K562 (cell line): ENCODE measurements around the gene RTN4. TPM values are rescaled to one million over a fixed set of nuclear protein-coding genes. Genes with fewer than 3 reads are reported as not detected.

Experiments used
- ATAC-seq: fragments of 200-7000 bp; cut with Tn5 transposase; 3 replicates; pipeline ENCODE4 v1.9.1; 2020; ENCODE audit warnings: moderate library complexity
- BruUV-seq: library from RNA; stranded (reverse); fragments of 400-500 nt; replicated peaks from 2 replicates; lab custom pipeline; 2021; lab: Mats Ljungman, UMichigan
- CTCF ChIA-PET: fragments of 300-600 bp; formaldehyde crosslinking; extraction: SDS; loops from one replicate; lab custom pipeline; 2021; ENCODE audit warnings: low intra/inter-chr PET ratio; lab: Yijun Ruan, JAX
- POLR2A ChIA-PET: fragments of 300-600, 350-650 bp; sonication (Branson Sonifier 250); formaldehyde crosslinking; extraction: SDS; loops from one replicate; lab custom pipeline; 2021; ENCODE audit warnings: antibody characterized with exemption, inconsistent platforms; lab: Yijun Ruan, JAX
- DNase-seq, 4 experiments: peaks; one replicate each; pipeline versions ENCODE4 v3.0.0 to v3.0.0-alpha.2; 2011 to 2018; ENCODE audit warnings: low spot score in 3 of 4, mixed read lengths in 3 of 4; ENCODE audit errors: extremely low read depth in 1 of 4
- FAIRE-seq: peaks from 2 replicates; lab custom pipeline; 2011; peaks lifted over from hg19 to GRCh38; lab: Jason Lieb, UNC
- H2AFZ ChIP-seq: 2 replicates; pipeline ENCODE4 v1.6.0; 2011; ENCODE audit warnings: low read depth, low read length, control low read depth, inconsistent platforms
- H3K27ac ChIP-seq: fragments of 200-600 bp; 3 replicates; pipeline ENCODE4 v1.8.0; 2011; ENCODE audit warnings: low read depth, mild to moderate bottlenecking, control low read depth, inconsistent platforms, low read length, moderate library complexity, mixed read lengths; ENCODE audit errors: extremely low read depth
- H3K27me3 ChIP-seq, 2 experiments: fragments of 300-600 bp in 1 of 2; 2 replicates in 1 of 2; 3 replicates in 1 of 2; pipeline versions ENCODE4 v1.6.0 to v1.8.0; 2011; ENCODE audit warnings: inconsistent platforms in 2 of 2, low read length in 2 of 2, mild to moderate bottlenecking in 1 of 2, mixed read lengths in 1 of 2, moderate library complexity in 1 of 2; ENCODE audit not compliant: control insufficient read depth in 2 of 2, insufficient read depth in 2 of 2
- H3K36me3 ChIP-seq: fragments of 300-600 bp; 3 replicates; pipeline ENCODE4 v1.8.0; 2011; ENCODE audit warnings: mild to moderate bottlenecking, low read length, inconsistent platforms; ENCODE audit not compliant: control insufficient read depth, insufficient read depth
- H3K4me1 ChIP-seq, 2 experiments: fragments of 200-600 bp in 1 of 2; replicated peaks in 1 of 2; 2 replicates in 1 of 2; 3 replicates in 1 of 2; pipeline versions ENCODE4 v1.5.1 to v1.8.0; 2011; ENCODE audit warnings: inconsistent platforms in 2 of 2, low read length in 2 of 2, mild to moderate bottlenecking in 1 of 2, mixed read lengths in 1 of 2, moderate library complexity in 1 of 2; ENCODE audit not compliant: control insufficient read depth in 2 of 2, insufficient read depth in 2 of 2
- H3K4me2 ChIP-seq: 2 replicates; pipeline ENCODE4 v1.6.1; 2011; ENCODE audit warnings: low read length, control low read depth, inconsistent platforms, mixed read lengths; ENCODE audit not compliant: insufficient read depth
- H3K4me3 ChIP-seq: fragments of 200-600 bp; sonication (generic), shearing (Covaris generic); 2 replicates; pipeline ENCODE4 v1.5.1; 2016; ENCODE audit warnings: control low read depth, inconsistent platforms
- H3K79me2 ChIP-seq: fragments of 200-600 bp; 3 replicates; pipeline ENCODE4 v1.8.0; 2011; ENCODE audit warnings: low read length, inconsistent platforms; ENCODE audit not compliant: control insufficient read depth, insufficient read depth
- H3K9ac ChIP-seq, 2 experiments: 2 replicates each; pipeline versions ENCODE4 v1.6.0 to v1.6.1; 2011; ENCODE audit warnings: low read depth in 2 of 2, low read length in 2 of 2, control low read depth in 1 of 2, inconsistent platforms in 1 of 2, mild to moderate bottlenecking in 1 of 2, mixed read lengths in 1 of 2; ENCODE audit not compliant: insufficient read depth in 1 of 2
- H3K9me1 ChIP-seq: one replicate; pipeline ENCODE4 v1.6.0; 2011; ENCODE audit warnings: inconsistent platforms, mild to moderate bottlenecking, low read length, moderate library complexity; ENCODE audit not compliant: control insufficient read depth, insufficient read depth
- H3K9me3 ChIP-seq: replicated peaks from 2 replicates; pipeline ENCODE4 v1.5.1; 2011; ENCODE audit warnings: low read depth, low read length, inconsistent platforms; ENCODE audit not compliant: control insufficient read depth, insufficient read depth
- H4K20me1 ChIP-seq: replicated peaks from 2 replicates; pipeline ENCODE4 v1.6.1; 2011; ENCODE audit warnings: low read length, inconsistent platforms, mixed read lengths; ENCODE audit not compliant: control insufficient read depth, insufficient read depth
- ARID1B ChIP-seq: fragments of 450-650 bp; IDR thresholded peaks from 2 replicates; pipeline ENCODE4 v1.6.1; 2016; ENCODE audit warnings: antibody characterized with exemption, mild to moderate bottlenecking, inconsistent platforms
- CBX8 ChIP-seq: fragments of 200-600 bp; sonication (generic); IDR thresholded peaks from 2 replicates; pipeline ENCODE4 v1.6.1; 2012; ENCODE audit warnings: borderline replicate concordance, mixed run types, low read depth, mild to moderate bottlenecking, moderate library complexity, mixed read lengths, low read length, control low read depth, inconsistent platforms; ENCODE audit not compliant: poor library complexity, severe bottlenecking; ENCODE audit errors: extremely low read depth
- E2F3 ChIP-seq: fragments of 250-450 bp; sonication (Bioruptor Pico); IDR thresholded peaks from 2 replicates; pipeline ENCODE4 v1.4.0; 2020; ENCODE audit warnings: mild to moderate bottlenecking
- ESRRA ChIP-seq: fragments of 450-650 bp; IDR thresholded peaks from 2 replicates; pipeline ENCODE4 v1.6.1; 2014; ENCODE audit warnings: low read depth, mild to moderate bottlenecking, moderate library complexity, borderline replicate concordance
- GTF2B ChIP-seq: IDR thresholded peaks from 2 replicates; pipeline ENCODE4 v1.6.1; 2011; ENCODE audit not compliant: insufficient read length; ENCODE audit errors: extremely low read depth
- L3MBTL2 ChIP-seq: fragments of 450-650 bp; IDR thresholded peaks from 2 replicates; pipeline ENCODE4 v1.6.1; 2016; ENCODE audit warnings: mild to moderate bottlenecking, moderate library complexity
- SLC30A9 ChIP-seq: fragments of 250-450 bp; sonication (Bioruptor Pico); IDR thresholded peaks from 2 replicates; pipeline ENCODE4 v1.8.0; 2022; ENCODE audit warnings: mild to moderate bottlenecking, moderate library complexity
- SP2 ChIP-seq: IDR thresholded peaks from 2 replicates; pipeline ENCODE4 v1.6.1; 2011; ENCODE audit warnings: mild to moderate bottlenecking, low read depth, low read length, moderate library complexity; ENCODE audit not compliant: poor library complexity, severe bottlenecking; ENCODE audit errors: extremely low read depth
- TCF15 ChIP-seq: fragments of 250-450 bp; sonication (Bioruptor Pico); IDR thresholded peaks from 2 replicates; pipeline ENCODE4 v1.8.0; 2022; ENCODE audit warnings: moderate library complexity, mild to moderate bottlenecking, inconsistent platforms
- ZNF740 ChIP-seq, 3 experiments: fragments of 200-800 bp in 1 of 3; sonication (Bioruptor generic) in 1 of 3; sonication (generic) in 1 of 3; formaldehyde crosslinking in 1 of 3; IDR thresholded peaks; 2 replicates each; pipeline versions ENCODE4 v1.6.1 to v1.8.0; 2016 to 2022; ENCODE audit warnings: mild to moderate bottlenecking in 2 of 3, missing compliant biosample characterization in 2 of 3, missing genetic modification characterization in 2 of 3, missing genetic modification reagents in 1 of 3
- WGBS: fragments of 100-300 bp; shearing (Covaris generic); methylation state at CpG from one replicate; pipeline ENCODE4 v1.1.6; 2016; ENCODE audit warnings: low coverage, mixed read lengths; ENCODE audit not compliant: insufficient coverage; ENCODE audit errors: missing lambda C conversion rate; 5-methylcytosine and 5-hydroxymethylcytosine counted together
- in situ Hi-C: fragments of 300-500 bp; cut with MboI; formaldehyde crosslinking; loops from 4 replicates; pipeline ENCODE4 v1.15.0; 2018; ENCODE audit warnings: inconsistent platforms, mixed read lengths
- intact Hi-C: fragments of 100-400 bp; cut with micrococcal nuclease; formaldehyde crosslinking; loops from 2 replicates; pipeline ENCODE4 v1.14.2; 2022
- polyA plus RNA-seq, 8 experiments: library from polyadenylated mRNA; depleted of rRNA in 4 of 8; stranded (reverse) in 5 of 8; unstranded in 3 of 8; fragments of >200 nt; fragmentation: Nextera tagmentation in 2 of 8; fragmentation: Illumina TruSeq in 1 of 8; extraction: Ambion mirVana in 2 of 8; extraction: Trizol in 1 of 8; gene quantifications; 2 replicates each; pipeline versions ENCODE4 v1.2.1 to v1.2.3, GENCODE V29; 2011 to 2014; ENCODE audit warnings: inconsistent platforms in 1 of 8, missing spikeins in 1 of 8
- total RNA-seq, 7 experiments: library from RNA; depleted of rRNA in 6 of 7; stranded (reverse); fragments of >200 nt in 6 of 7; fragmentation: Illumina TruSeq in 2 of 7; extraction: Trizol in 2 of 7; gene quantifications; 2 replicates each; pipeline versions ENCODE4 v1.2.1 to v1.2.3, GENCODE V29; 2011 to 2021; ENCODE audit warnings: low replicate concordance in 1 of 7

The RTN4 gene
- total and polyA plus RNA-seq, 9 of the 15 experiments (the other 6 are each of a cell fraction or from before 2014, with no cell fraction given): 73.0 to 248 (median 116) TPM

- Histone ChIP-seq H2AFZ (peak overlapping the region; percentile 25; the same call in 1 of the 2 replicates), H4K20me1 (no peaks in the 10 kb centered on the region), H3K9me1 (no peaks in the 10 kb centered on the region), H3K9ac (no peak overlapping the region), H3K4me2 (no peak overlapping the region), H3K27ac (no peak overlapping the region), H3K4me1 (peaks cover 0 to 5% of the 10 kb centered on the region in 2 experiments; a peak in 2 of 5 replicates), H3K4me3 (no peak overlapping the region), H3K79me2 (no peaks in the 10 kb centered on the region), H3K36me3 (no peaks in the 10 kb centered on the region), H3K27me3 (peaks cover 0 to under 1% of the 10 kb centered on the region in 2 experiments; a peak in 2 of 5 replicates), H3K9me3 (0 out of 2 replicates have a peak, but pooled peaks cover 7% of the 10 kb centered on the region)
- DNase-seq (no peak), ATAC-seq (no peak; the same call in 2 of the 3 replicates), FAIRE-seq (peak; percentile 6)
- POLR2A ChIA-PET: interaction anchor here (0.6 to 1.8 kb wide), 5 partner anchors 8 to 50 kb away, joined by 3 to 4 read pairs (median 3); no protein-coding TSS in a partner anchor
- intact Hi-C loops: no loop called here
- BruUV-seq: no TSS peak
- WGBS: 23% methylated on average over 6 of the region's 6 CpGs
- no peak for TF ChIP-seq CBX8
- no peak for TF ChIP-seq TCF15 (CRISPR knock-in tag)
- no peak for TF ChIP-seq SP2
- TF ChIP-seq L3MBTL2: no peak
- TF ChIP-seq ESRRA: no peak
- TF ChIP-seq ZNF740 (CRISPR knock-in tag; IDR thresholded peaks at IDR 0.05): no peak
- no peak for TF ChIP-seq ZNF740 (tag; IDR thresholded peaks at IDR 0.05)
- no peak for TF ChIP-seq ARID1B
- TF ChIP-seq SLC30A9: no peak
- TF ChIP-seq GTF2B: no peak
- no peak for TF ChIP-seq E2F3
- CTCF ChIA-PET: no interaction called here
- in situ Hi-C loops: no loop called here
Measured at GRCh38 chr2:54931473-54931872, 118.8 kb downstream of the RTN4 start.
